ENCODE results near the gene UCK2.

DNA sequence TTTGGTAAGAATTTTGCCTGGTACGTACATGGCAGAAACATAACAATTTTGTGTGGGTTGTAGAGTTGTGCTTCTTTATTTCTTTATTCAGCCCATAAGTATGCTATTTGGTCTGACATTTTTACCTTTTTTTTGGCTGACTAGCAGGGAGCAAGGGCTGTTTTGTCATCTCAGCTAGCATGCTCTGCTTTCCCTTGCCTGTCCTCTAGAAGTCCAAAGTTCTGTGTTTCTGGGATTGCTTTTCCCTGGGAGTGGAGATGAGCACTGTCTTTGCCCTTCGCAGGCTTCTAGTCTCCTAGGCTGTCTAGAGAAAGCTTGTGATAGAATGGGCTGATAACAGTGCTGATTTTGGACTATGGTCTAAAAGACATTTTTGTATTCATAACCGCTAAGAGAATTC lies 7.5 kb downstream of the UCK2 start:
- TF ChIP-seq, protein P1, sequence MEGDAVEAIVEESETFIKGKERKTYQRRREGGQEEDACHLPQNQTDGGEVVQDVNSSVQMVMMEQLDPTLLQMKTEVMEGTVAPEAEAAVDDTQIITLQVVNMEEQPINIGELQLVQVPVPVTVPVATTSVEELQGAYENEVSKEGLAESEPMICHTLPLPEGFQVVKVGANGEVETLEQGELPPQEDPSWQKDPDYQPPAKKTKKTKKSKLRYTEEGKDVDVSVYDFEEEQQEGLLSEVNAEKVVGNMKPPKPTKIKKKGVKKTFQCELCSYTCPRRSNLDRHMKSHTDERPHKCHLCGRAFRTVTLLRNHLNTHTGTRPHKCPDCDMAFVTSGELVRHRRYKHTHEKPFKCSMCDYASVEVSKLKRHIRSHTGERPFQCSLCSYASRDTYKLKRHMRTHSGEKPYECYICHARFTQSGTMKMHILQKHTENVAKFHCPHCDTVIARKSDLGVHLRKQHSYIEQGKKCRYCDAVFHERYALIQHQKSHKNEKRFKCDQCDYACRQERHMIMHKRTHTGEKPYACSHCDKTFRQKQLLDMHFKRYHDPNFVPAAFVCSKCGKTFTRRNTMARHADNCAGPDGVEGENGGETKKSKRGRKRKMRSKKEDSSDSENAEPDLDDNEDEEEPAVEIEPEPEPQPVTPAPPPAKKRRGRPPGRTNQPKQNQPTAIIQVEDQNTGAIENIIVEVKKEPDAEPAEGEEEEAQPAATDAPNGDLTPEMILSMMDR (IDR thresholded peaks at IDR 0.05; ENCODE audit: low read depth, low read length), result no peak
- no peak for TF ChIP-seq EZH2phosphoT487 (IDR thresholded peaks at IDR 0.05; ENCODE audit: low read depth)
